Keratinocyte (primary cell): ENCODE data around the gene TMCC1.

Experiments used
- EZH2 ChIP-seq: IDR thresholded peaks from one replicate; pipeline ENCODE4 v1.6.1; 2012; ENCODE audit warnings: inconsistent platforms, mild to moderate bottlenecking, low read length, moderate library complexity
- TF ChIP-seq, protein P1 (sequence below), 3 experiments: IDR thresholded peaks in 1 of 3; conservative IDR thresholded peaks in 1 of 3; optimal IDR thresholded peaks in 1 of 3; 2 replicates in 2 of 3; 3 replicates in 1 of 3; pipeline versions ENCODE3 to v1.5.1; 2011; ENCODE audit warnings: low read length in 3 of 3, mild to moderate bottlenecking in 3 of 3, moderate library complexity in 2 of 3, control low read depth in 1 of 3, inconsistent platforms in 1 of 3; ENCODE audit not compliant: insufficient read depth in 2 of 3; ENCODE audit errors: extremely low read depth in 1 of 3

DNA sequence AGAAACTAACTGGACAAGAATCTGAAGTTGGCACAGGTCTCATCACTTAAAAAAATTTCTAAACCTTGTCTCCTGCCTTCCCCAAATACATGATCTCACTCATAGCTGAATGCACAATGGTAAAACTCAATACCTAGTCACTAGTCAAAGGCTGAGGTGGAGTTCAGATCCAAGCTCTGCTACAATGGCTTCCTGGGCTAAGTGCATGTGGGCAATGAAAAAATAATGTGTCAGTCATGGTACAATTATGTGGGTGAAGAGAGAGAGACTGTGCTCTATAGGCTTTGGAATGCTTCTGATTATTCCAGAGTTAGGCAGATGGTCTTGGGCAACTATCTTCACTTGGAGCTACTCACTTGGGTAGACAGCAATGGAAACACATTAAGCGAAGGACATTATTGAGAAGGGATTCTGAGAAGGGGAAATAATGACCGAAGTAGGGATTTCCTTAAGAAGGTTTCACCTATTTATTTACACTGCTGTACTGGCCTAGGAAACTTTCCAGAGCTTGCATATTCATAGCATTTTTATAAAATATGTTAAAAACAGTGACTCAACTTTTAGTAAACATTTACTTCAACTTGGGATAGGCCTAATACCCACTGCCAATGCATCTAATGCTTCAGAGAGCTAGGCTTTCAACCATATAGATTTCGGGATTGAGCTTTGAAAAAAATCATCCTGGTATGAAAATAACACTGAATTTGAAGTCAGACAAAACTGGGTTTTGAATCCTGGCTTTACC lies 228.3 kb downstream of the TMCC1 start:
- TF ChIP-seq, protein P1, sequence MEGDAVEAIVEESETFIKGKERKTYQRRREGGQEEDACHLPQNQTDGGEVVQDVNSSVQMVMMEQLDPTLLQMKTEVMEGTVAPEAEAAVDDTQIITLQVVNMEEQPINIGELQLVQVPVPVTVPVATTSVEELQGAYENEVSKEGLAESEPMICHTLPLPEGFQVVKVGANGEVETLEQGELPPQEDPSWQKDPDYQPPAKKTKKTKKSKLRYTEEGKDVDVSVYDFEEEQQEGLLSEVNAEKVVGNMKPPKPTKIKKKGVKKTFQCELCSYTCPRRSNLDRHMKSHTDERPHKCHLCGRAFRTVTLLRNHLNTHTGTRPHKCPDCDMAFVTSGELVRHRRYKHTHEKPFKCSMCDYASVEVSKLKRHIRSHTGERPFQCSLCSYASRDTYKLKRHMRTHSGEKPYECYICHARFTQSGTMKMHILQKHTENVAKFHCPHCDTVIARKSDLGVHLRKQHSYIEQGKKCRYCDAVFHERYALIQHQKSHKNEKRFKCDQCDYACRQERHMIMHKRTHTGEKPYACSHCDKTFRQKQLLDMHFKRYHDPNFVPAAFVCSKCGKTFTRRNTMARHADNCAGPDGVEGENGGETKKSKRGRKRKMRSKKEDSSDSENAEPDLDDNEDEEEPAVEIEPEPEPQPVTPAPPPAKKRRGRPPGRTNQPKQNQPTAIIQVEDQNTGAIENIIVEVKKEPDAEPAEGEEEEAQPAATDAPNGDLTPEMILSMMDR (optimal IDR thresholded peaks at IDR 0.05 in 1 of 3, IDR thresholded peaks at IDR 0.05 in 1 of 3, conservative IDR thresholded peaks at IDR 0.05 in 1 of 3; ENCODE audit: extremely low read depth in 1 of 3, insufficient read depth in 2 of 3, low read length in 3 of 3), result no peak
- TF ChIP-seq EZH2, result no peak
